GM21526 (cell line): Measurements from ENCODE around the gene C1orf210.

ENCODE experiments used
- ATAC-seq: cut with Tn5 transposase; IDR thresholded peaks from one replicate; pipeline ENCODE4 v1.9.1; 2021; ENCODE audit warnings: moderate library complexity; ENCODE audit not compliant: unreplicated experiment, low FRiP score

The C1orf210 gene

DNA sequence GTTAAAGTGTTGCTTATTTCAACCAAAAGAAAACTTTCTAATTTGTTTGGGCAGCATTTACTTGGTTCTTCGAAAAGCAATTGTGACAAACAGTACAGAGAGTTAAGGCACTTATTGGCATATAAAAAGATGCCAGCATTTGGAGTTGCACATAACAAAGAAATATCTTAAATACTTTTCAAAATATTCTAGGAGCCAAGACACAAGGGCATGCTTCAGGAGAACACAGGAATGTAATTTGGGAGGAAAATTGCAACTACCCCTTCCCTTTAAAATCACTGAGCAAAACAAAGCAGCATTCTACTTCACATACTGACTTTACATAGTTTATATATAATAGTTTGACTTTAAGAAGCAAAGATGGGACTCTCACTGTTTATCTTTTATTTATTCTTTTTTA lies 10.8 kb upstream of the C1orf210 start:
- no peak for ATAC-seq

DNA sequence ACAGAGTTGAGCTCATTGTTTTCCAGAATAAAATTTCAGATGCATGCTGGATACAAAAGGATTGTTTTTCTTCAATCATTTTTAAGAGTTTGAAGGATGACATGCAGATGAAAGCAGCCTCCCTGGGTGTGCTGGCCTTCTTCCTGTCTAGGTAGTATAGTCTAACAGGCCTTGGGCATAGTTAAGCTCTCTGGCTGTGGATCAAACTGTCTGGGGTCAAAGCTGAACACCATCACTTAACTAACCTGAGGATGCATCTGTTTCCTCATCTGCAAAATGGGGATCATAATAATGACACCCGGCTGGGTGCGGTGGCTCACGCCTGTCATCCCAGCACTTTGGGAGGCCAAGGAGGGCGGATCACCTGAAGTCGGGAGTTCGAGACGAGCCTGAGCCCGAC lies 9.4 kb upstream of the C1orf210 start:
- no peak for ATAC-seq

GRCh38 chr1:43293896-43294760 lies 8.7 kb upstream of the C1orf210 start:
- no peak for ATAC-seq

DNA sequence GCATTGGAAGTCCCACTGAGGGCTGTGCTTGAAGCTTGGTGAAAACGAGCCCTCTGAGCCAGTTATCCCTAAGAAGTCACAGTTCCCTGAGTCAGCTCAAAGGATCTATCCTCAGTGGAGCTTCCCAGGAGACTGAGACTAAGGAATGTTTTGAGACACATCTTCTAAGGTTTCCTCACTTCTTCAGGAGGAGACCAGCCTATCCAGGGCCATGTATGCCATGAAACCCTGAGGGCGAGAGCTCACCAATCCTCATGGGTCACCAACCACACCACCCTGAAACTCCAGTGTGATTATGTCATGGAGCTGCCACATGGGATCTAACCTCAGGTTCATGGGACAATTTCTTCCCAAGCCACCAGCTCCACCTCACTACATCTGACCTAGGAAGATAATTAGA lies 7.8 kb upstream of the C1orf210 start:
- no peak for ATAC-seq

DNA sequence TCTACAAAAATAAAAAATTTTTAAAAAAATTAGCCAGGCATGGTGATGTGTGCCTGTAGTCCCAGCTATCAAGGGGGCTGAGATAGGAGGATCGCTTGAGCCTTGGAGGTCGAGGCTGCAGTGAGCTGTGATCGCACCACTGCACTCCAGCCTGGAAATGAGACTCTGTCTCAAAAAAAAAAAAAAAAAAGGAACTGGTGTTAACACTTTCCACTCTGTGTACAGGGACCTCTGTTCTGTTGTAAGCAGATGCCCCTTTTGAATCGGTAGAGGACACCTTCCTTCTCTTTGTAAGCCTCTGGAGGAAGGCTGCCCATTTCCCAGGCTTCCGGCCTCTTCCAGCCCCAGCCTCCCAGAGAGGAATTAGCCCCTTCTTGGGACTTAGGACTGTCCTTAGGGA lies 7.3 kb upstream of the C1orf210 start:
- no peak for ATAC-seq

DNA sequence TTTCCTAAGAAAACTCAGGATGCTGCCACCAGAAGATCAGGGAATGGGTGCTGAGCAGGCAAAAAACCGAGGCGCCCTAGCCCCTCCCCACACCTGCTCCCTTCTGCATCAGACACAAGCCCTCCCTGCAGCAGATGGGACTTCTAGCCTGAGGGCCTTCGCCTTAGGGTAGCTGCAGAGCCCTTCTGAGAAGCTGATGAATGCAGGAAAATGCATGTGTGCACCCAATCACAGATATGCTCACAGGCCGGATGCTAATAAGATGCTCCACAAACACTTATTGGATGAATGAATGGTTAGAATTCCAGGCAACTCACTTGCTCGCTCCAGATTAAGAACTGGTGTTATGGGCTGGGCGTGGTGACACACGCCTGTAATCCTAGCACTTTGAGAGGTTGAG lies 6.8 kb upstream of the C1orf210 start:
- ATAC-seq, result no peak

DNA sequence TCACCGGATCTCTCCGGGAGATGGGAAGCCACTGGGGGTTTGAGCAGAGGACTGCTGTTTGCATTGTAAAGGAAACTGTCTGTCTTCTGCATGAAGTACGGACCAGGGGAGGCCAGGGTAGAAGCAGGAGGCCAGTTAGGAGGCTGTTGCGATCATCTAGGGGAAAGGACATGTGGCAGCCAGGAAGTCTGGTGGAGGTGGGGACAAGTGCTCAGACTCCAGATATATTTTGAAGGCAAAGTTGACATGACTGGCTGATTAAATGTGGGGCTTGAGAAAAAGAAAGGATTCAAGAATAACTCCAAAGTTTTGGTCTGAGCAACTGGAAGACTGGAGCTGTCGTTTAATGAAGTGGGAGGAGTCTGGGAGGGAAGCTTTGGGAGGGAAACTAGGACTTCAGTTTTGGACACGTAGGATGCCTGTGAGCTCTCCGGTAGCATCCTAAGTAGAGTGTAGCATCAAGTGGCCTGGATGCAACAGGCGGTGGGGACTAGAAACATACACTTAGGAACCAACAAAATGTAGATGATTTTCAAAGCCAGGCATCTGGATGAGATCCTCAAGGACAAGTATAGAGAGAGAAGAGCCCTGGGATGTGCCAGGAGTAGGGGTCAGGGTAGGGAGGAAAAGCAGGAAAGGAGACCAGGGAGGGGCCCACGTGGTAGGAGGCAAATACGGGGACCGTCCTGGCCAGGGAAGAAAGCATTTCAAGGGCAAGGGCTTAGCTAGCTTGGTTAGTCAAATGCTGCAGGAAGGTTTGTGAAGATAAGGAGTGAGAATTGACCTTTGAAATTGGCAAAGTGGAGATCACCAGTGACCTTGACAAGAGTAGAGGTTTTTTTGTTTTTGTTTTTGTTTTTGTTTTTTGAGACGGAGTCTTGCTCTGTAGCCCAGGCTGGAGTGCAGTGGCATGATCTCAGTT lies 3.7 kb upstream of the C1orf210 start:
- no peak for ATAC-seq

GRCh38 chr1:43288058-43288784 lies 2.8 kb upstream of the C1orf210 start:
- no peak for ATAC-seq

- no peak for ATAC-seq
Observed at GRCh38 chr1:43286533-43286932, 1.2 kb upstream of the C1orf210 start.

DNA sequence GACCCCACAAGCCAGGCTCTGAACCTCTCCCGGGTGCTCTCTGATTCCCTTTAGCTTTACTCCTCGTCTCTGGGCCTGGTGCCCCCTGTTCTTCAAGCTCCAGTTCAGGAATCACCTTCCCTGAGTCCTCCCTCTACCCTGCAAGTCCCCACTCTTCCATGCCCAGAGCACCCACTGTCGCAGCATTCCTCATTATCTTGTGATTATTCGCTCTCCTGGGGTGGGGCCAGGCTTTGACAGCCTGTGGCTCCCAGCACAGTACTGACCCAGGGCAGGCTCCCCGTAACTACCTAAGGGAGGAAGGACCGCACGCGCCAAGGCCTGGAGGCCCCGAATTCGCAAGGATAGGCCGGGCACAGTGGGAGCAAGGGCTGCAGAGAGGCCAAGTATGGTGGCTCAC lies 734 bp upstream of the C1orf210 start:
- ATAC-seq, result no peak

- no peak for ATAC-seq
Observed at GRCh38 chr1:43284546-43285110, 753 bp downstream of the C1orf210 start.

GRCh38 chr1:43284065-43284464 lies 1.3 kb downstream of the C1orf210 start:
- no peak for ATAC-seq

- ATAC-seq, result no peak
Observed at GRCh38 chr1:43282220-43283195, 2.9 kb downstream of the C1orf210 start.

GRCh38 chr1:43280692-43281091 lies 4.7 kb downstream of the C1orf210 start:
- ATAC-seq, result no peak

- no peak for ATAC-seq
Observed at GRCh38 chr1:43279666-43280065, 5.7 kb downstream of the C1orf210 start.

- ATAC-seq, result no peak
Observed at GRCh38 chr1:43279161-43279560, 6.2 kb downstream of the C1orf210 start.

DNA sequence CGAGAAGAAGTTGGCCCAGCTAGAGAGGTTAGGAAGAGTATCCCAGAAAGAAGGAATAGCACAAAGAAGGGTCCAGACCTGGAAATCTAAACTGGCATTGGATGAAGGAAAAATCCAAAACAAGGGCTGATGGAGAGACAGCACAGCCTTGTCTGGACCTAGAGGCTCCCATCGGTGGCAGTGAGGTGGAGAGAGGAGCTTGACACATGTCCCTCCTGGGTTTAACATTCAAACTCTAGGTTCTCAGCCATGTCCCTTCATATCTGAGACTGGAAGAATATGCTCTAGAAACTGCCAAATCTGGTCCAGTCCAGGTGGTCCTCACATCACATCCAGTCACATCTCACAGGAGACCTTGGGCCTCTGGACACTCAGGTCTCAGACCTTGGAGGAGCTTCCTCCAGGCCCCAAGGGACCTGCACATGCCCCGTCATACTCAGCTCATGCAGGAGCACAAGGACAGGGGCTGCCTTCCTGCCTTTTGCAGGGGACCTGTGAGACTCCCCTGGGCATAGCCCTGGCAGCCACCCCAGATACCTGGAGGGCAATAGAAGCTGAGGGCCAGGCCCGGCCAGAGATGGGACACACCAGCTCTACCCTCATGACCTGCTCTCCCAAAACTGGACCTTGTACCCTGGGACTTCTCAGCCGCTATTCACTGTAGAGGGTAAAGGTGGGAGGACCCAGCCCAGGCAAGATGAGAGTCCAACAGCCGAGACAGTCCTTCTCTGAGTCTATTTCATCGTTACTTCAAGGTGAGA lies 8.1 kb downstream of the C1orf210 start:
- no peak for ATAC-seq

DNA sequence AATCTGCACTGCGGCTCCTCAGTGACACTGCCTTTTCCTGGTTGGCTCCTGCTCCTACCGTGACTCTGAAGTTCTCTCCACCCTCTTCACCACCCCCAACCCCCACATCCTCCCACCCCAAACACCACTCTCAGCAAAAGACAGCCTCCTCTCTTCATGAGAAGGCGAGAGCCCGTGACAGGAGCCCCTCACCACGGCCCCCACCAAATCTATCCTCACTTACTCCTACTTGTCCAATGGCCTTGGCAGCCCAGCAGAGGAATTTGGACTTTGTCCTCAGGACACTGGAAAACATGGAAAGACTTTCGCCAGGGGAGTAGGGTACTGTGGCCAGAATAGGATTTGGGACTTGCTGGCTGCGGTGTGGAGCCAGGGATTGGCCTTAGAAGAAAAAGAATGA lies 8.7 kb downstream of the C1orf210 start:
- ATAC-seq, result no peak
